GM23248 (cell line): ENCODE data around the gene GPR34. TPM values are rescaled to one million over a fixed set of nuclear protein-coding genes. Genes with fewer than 3 reads are reported as not detected.

Experiments
- DNase-seq: peaks from one replicate; pipeline ENCODE4 v3.0.0-alpha.2; 2015
- H2AFZ ChIP-seq: fragments of 200-600 bp; sonication (generic); 2 replicates; pipeline ENCODE4 v1.6.1; 2016; ENCODE audit warnings: antibody characterized with exemption
- H3F3A ChIP-seq: fragments of 200-600 bp; sonication (generic); 2 replicates; pipeline ENCODE4 v1.6.1; 2016; ENCODE audit warnings: mild to moderate bottlenecking, antibody characterized with exemption, mixed run types; ENCODE audit not compliant: insufficient read depth
- H3K27ac ChIP-seq: fragments of 200-600 bp; sonication (generic); 2 replicates; pipeline ENCODE4 v1.5.1; 2016; ENCODE audit warnings: mild to moderate bottlenecking
- H3K27me3 ChIP-seq: fragments of 200-600 bp; sonication (generic); replicated peaks from 2 replicates; pipeline ENCODE4 v1.6.1; 2016; ENCODE audit warnings: mild to moderate bottlenecking; ENCODE audit not compliant: insufficient read depth
- H3K36me3 ChIP-seq: fragments of 200-600 bp; sonication (generic); 2 replicates; pipeline ENCODE4 v1.6.1; 2016; ENCODE audit warnings: low read depth, mild to moderate bottlenecking
- H3K4me1 ChIP-seq: fragments of 200-600 bp; sonication (generic); 2 replicates; pipeline ENCODE4 v1.6.1; 2016; ENCODE audit warnings: mild to moderate bottlenecking; ENCODE audit not compliant: insufficient read depth
- H3K4me2 ChIP-seq: fragments of 200-600 bp; sonication (generic); one replicate; pipeline ENCODE4 v1.6.1; 2016; ENCODE audit warnings: mild to moderate bottlenecking; ENCODE audit not compliant: unreplicated experiment
- H3K4me3 ChIP-seq: fragments of 200-600 bp; sonication (generic); 2 replicates; pipeline ENCODE4 v1.5.1; 2016; ENCODE audit warnings: mild to moderate bottlenecking
- H3K79me2 ChIP-seq: fragments of 200-600 bp; sonication (generic); 2 replicates; pipeline ENCODE4 v1.6.1; 2016; ENCODE audit warnings: mild to moderate bottlenecking; ENCODE audit not compliant: insufficient read depth
- H3K9ac ChIP-seq: fragments of 200-600 bp; sonication (generic); 2 replicates; pipeline ENCODE4 v1.6.1; 2016; ENCODE audit warnings: mild to moderate bottlenecking
- H3K9me2 ChIP-seq: fragments of 200-600 bp; sonication (generic); 2 replicates; pipeline ENCODE4 v1.6.1; 2016; ENCODE audit warnings: mixed run types, mild to moderate bottlenecking, moderate library complexity; ENCODE audit not compliant: insufficient read depth
- H3K9me3 ChIP-seq: fragments of 200-600 bp; sonication (generic); one replicate; pipeline ENCODE4 v1.6.1; 2017; ENCODE audit warnings: low read depth
- H4K20me1 ChIP-seq: fragments of 200-600 bp; sonication (generic); 2 replicates; pipeline ENCODE4 v1.6.0; 2016; ENCODE audit not compliant: insufficient read depth
- EZH2 ChIP-seq: fragments of 200-600 bp; sonication (generic); IDR thresholded peaks from 2 replicates; pipeline ENCODE4 v1.6.1; 2018; ENCODE audit warnings: antibody characterized with exemption, mild to moderate bottlenecking; ENCODE audit not compliant: insufficient read depth, poor library complexity, severe bottlenecking
- EZH2phosphoT487 ChIP-seq: fragments of 200-600 bp; sonication (generic); IDR thresholded peaks from 2 replicates; pipeline ENCODE4 v1.6.1; 2018; ENCODE audit warnings: antibody characterized with exemption, moderate library complexity, mild to moderate bottlenecking, low read depth; ENCODE audit not compliant: insufficient read depth
- WGBS, 2 experiments: methylation state at CpG; one replicate each; pipeline ENCODE4 v1.1.6; 2015 to 2017; ENCODE audit warnings: low lambda C conversion rate in 2 of 2, low coverage in 1 of 2; ENCODE audit errors: missing lambda C conversion rate in 2 of 2; 5-methylcytosine and 5-hydroxymethylcytosine counted together
- in situ Hi-C: fragments of 300-500 bp; cut with MboI; formaldehyde crosslinking; loops from 2 replicates; pipeline ENCODE4 v1.15.0; 2020
- polyA plus RNA-seq: library from polyadenylated mRNA; unstranded; fragments of >200 nt; fragmentation: Nextera tagmentation; extraction: Ambion mirVana; gene quantifications from 2 replicates; pipeline ENCODE4 v1.2.1, GENCODE V29; 2016
- total RNA-seq: library from RNA; depleted of rRNA; stranded (reverse); fragments of >200 nt; shearing (Covaris generic); gene quantifications from 2 replicates; pipeline ENCODE4 v1.2.3, GENCODE V29; 2014

GPR34 gene
- total and polyA plus RNA-seq, 2 experiments from 2014 or later, result 0.09 TPM; not detected in 1

DNA sequence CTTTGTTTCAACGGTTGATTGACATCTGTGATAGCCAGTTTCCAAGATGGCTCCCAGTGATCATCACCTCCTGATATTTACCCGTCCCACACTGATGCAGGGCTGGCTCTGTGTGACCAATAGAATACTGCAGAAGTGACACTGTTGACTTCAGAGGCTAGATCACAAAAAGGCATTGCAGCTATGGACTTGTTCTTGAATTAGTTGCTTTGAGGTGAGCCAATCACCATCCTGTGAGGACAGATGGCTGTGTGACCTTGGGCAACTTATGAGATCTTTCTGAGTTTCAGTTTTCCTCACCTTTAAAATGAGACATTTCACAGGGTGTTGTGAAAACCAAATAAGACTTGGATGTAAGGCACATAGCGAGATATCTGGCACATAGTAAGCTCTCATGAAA is 33.4 kb downstream of the GPR34 start:
- Histone ChIP-seq H3K27me3 (no peaks in the 10 kb centered on the region), H3K79me2 (no peaks in the 10 kb centered on the region), H3K9ac (no peak overlapping the region), H3K4me2 (no peak overlapping the region), H4K20me1 (no peaks in the 10 kb centered on the region), H3K9me3 (no peaks in the 10 kb centered on the region), H3K4me3 (no peak overlapping the region), H2AFZ (no peak overlapping the region), H3K9me2 (no peaks in the 10 kb centered on the region), H3K36me3 (no peaks in the 10 kb centered on the region), H3K4me1 (0 out of 2 replicates have a peak, but pooled peaks cover 9% of the 10 kb centered on the region), H3K27ac (no peak overlapping the region), H3F3A (no peaks in the 10 kb centered on the region)
- in situ Hi-C loops, result no loop called here
- 93 to 98% methylated on average over 3 of the region's 3 CpGs for whole genome bisulfite sequencing, 2 experiments
- DNase-seq, result no peak
- no peak for TF ChIP-seq EZH2
- no peak for TF ChIP-seq EZH2phosphoT487

GRCh38 chrX:41722816-41723618 is 34.2 kb downstream of the GPR34 start:
- in situ Hi-C loops, result no loop called here
- no peaks in the 10 kb centered on the region for H3K27me3 ChIP-seq

DNA sequence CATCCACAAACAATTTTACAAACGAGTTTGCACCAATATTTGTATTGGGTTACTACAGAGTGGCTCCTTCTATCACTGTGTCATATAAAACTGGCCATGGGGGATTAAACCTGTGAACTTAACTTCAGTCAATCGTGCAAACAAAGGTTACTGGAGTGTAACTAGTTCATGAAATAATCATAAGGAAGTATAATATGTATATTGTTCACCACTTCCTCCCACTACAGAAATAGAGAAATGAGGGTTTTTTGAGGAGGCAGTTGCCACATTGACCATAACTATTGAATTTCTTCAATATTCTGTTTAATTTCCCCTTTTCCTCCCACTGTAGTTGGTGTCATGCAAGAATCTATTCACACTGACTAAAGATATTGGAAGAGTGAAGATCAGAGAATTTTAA is 35.1 kb downstream of the GPR34 start, which contains the start of gene GPR82:
Gene GPR82 (plus strand): TSS at position 356 of the 400 bp plus-strand sequence. CDS start 2,846 bp downstream, outside the sequence.
- TF ChIP-seq EZH2phosphoT487 (no peak), EZH2 (no peak)
- no peaks in the 10 kb centered on the region for H3K36me3 ChIP-seq
- in situ Hi-C loops, result no loop called here
- H3K9ac ChIP-seq, result no peak within 1 kb of the TSS
- no peaks in the 10 kb centered on the region for H3K27me3 ChIP-seq
- no peaks in the 10 kb centered on the region for H3K79me2 ChIP-seq
- H3K4me3 ChIP-seq, result no peak within 1 kb of the TSS
- H3K4me2 ChIP-seq, result no peak within 1 kb of the TSS
- DNase-seq, result no peak
- H3K9me2 ChIP-seq, result no peaks in the 10 kb centered on the region
- no peaks in the 10 kb centered on the region for H4K20me1 ChIP-seq
- H3K4me1 ChIP-seq, result 0 out of 2 replicates have a peak, but pooled peaks cover 9% of the 10 kb centered on the region
- no peak within 1 kb of the TSS for H2AFZ ChIP-seq
- no peaks in the 10 kb centered on the region for H3K9me3 ChIP-seq
- H3F3A ChIP-seq, result no peaks in the 10 kb centered on the region
- WGBS, 2 experiments, result 50 to 54% methylated on average over 2 of the region's 2 CpGs
- peak within 1 kb of the TSS; percentile 60 for H3K27ac ChIP-seq

More at GRCh38 chrX:41722816-41723618, 34.2 kb downstream of the GPR34 start:
- H3K9ac ChIP-seq, result no peak overlapping the region
- H4K20me1 ChIP-seq, result no peaks in the 10 kb centered on the region
- peak overlapping the region; percentile 60 for H3K27ac ChIP-seq
- DNase-seq, result peak; percentile 50
- no peaks in the 10 kb centered on the region for H3K9me3 ChIP-seq
- H2AFZ ChIP-seq, result no peak overlapping the region
- no peaks in the 10 kb centered on the region for H3K79me2 ChIP-seq
- H3K36me3 ChIP-seq, result no peaks in the 10 kb centered on the region
- no peaks in the 10 kb centered on the region for H3K9me2 ChIP-seq
- 41 to 48% methylated on average over 3 of the region's 3 CpGs for WGBS, 2 experiments
- no peak overlapping the region for H3K4me2 ChIP-seq
- no peaks in the 10 kb centered on the region for H3F3A ChIP-seq
- 0 out of 2 replicates have a peak, but pooled peaks cover 9% of the 10 kb centered on the region for H3K4me1 ChIP-seq
- TF ChIP-seq EZH2 (no peak), EZH2phosphoT487 (no peak)
- H3K4me3 ChIP-seq, result no peak overlapping the region

- TF ChIP-seq EZH2phosphoT487 (no peak), EZH2 (no peak)
- no peaks in the 10 kb centered on the region for H4K20me1 ChIP-seq
- H3K27ac ChIP-seq, result no peak overlapping the region
- H3K9me2 ChIP-seq, result no peaks in the 10 kb centered on the region
- in situ Hi-C loops, result loop anchor here (25.0 kb wide), 2 partner anchors 166 to 441 kb away; no protein-coding TSS in a partner anchor
- no peak for DNase-seq
- H3K9ac ChIP-seq, result no peak overlapping the region
- H3K4me2 ChIP-seq, result no peak overlapping the region
- no peaks in the 10 kb centered on the region for H3K36me3 ChIP-seq
- H2AFZ ChIP-seq, result no peak overlapping the region
- H3K27me3 ChIP-seq, result no peaks in the 10 kb centered on the region
- WGBS, 2 experiments, result 92 to 97% methylated on average over 3 of the region's 3 CpGs
- H3K4me3 ChIP-seq, result no peak overlapping the region
- H3K9me3 ChIP-seq, result no peaks in the 10 kb centered on the region
- 0 out of 2 replicates have a peak, but pooled peaks cover 5% of the 10 kb centered on the region for H3K4me1 ChIP-seq
- no peaks in the 10 kb centered on the region for H3K79me2 ChIP-seq
- H3F3A ChIP-seq, result no peaks in the 10 kb centered on the region
Observed at GRCh38 chrX:41728125-41728524, 39.4 kb downstream of the GPR34 start.
